CD14-positive monocyte (primary cell): ENCODE measurements around the gene CGB5. TPM values are rescaled to one million over a fixed set of nuclear protein-coding genes. Genes with fewer than 3 reads are reported as not detected.
A peak's percentile ranks its signal among the peaks of the same experiment; 100 is the strongest.

Experiments used
- DNase-seq, 3 donors: peaks; one replicate each; pipeline ENCODE4 v3.0.0-alpha.2; 2011 to 2022
- H2AFZ ChIP-seq: 2 replicates; pipeline ENCODE4 v1.6.0; 2012; ENCODE audit warnings: mild to moderate bottlenecking, low read depth, low read length, inconsistent platforms; ENCODE audit not compliant: insufficient read depth, poor library complexity, severe bottlenecking
- H3K27ac ChIP-seq, 2 donors: 1 replicate in 1 of 2; 2 replicates in 1 of 2; pipeline ENCODE4 v1.5.1; 2012 to 2013; ENCODE audit warnings: low read length in 2 of 2, control low read depth in 1 of 2, inconsistent platforms in 1 of 2, low read depth in 1 of 2, mild to moderate bottlenecking in 1 of 2
- H3K27me3 ChIP-seq, 2 donors: one replicate each; pipeline versions ENCODE4 v1.6.0 to v1.6.1; 2011 to 2013; ENCODE audit warnings: low read length in 2 of 2; ENCODE audit not compliant: control insufficient read depth in 2 of 2, insufficient read depth in 2 of 2
- H3K36me3 ChIP-seq, 2 donors: replicated peaks in 1 of 2; 1 replicate in 1 of 2; 2 replicates in 1 of 2; pipeline versions ENCODE4 v1.5.1 to v1.6.1; 2012 to 2013; ENCODE audit warnings: low read length in 2 of 2, control low read depth in 1 of 2, inconsistent platforms in 1 of 2, mild to moderate bottlenecking in 1 of 2; ENCODE audit not compliant: insufficient read depth in 2 of 2, control insufficient read depth in 1 of 2
- H3K4me1 ChIP-seq, 2 donors: 1 replicate in 1 of 2; 2 replicates in 1 of 2; pipeline versions ENCODE4 v1.5.1 to v1.6.1; 2012 to 2013; ENCODE audit warnings: low read length in 2 of 2, control low read depth in 1 of 2, inconsistent platforms in 1 of 2, mild to moderate bottlenecking in 1 of 2, moderate library complexity in 1 of 2; ENCODE audit not compliant: insufficient read depth in 2 of 2, control insufficient read depth in 1 of 2
- H3K4me2 ChIP-seq: replicated peaks from 2 replicates; pipeline ENCODE3; 2012; ENCODE audit warnings: low read length, moderate library complexity, mild to moderate bottlenecking; ENCODE audit not compliant: poor library complexity, severe bottlenecking; ENCODE audit errors: extremely low read depth
- H3K4me3 ChIP-seq, 3 experiments: fragments of 200-600 bp in 1 of 3; sonication (generic) in 1 of 3; replicated peaks in 1 of 3; 1 replicate in 2 of 3; 2 replicates in 1 of 3; pipeline ENCODE4 v1.5.1; 2011 to 2013; ENCODE audit warnings: low read length in 3 of 3, mild to moderate bottlenecking in 3 of 3, control low read depth in 2 of 3, low read depth in 2 of 3, inconsistent platforms in 1 of 3, moderate library complexity in 1 of 3
- H3K79me2 ChIP-seq: 2 replicates; pipeline ENCODE4 v1.6.0; 2012; ENCODE audit warnings: mild to moderate bottlenecking, control low read depth, inconsistent platforms, low read length, moderate library complexity; ENCODE audit not compliant: insufficient read depth
- H3K9ac ChIP-seq: 2 replicates; pipeline ENCODE4 v1.6.0; 2017; ENCODE audit warnings: low read length, mild to moderate bottlenecking; ENCODE audit not compliant: insufficient read depth, poor library complexity, severe bottlenecking
- H3K9me3 ChIP-seq, 2 donors: replicated peaks in 1 of 2; 1 replicate in 1 of 2; 2 replicates in 1 of 2; pipeline versions ENCODE4 v1.5.1 to v1.6.1; 2012 to 2013; ENCODE audit warnings: low read length in 2 of 2, control low read depth in 1 of 2; ENCODE audit not compliant: control insufficient read depth in 1 of 2, insufficient read depth in 1 of 2
- H4K20me1 ChIP-seq: 2 replicates; pipeline ENCODE4 v1.6.0; 2012; ENCODE audit warnings: mild to moderate bottlenecking, low read length, control low read depth, moderate library complexity; ENCODE audit not compliant: insufficient read depth
- H3K27ac Mint-ChIP-seq, 7 donors: one replicate each; pipeline ENCODE4 v1.8.0; 2020; ENCODE audit warnings: mild to moderate bottlenecking in 7 of 7, mixed read lengths in 7 of 7, moderate library complexity in 6 of 7, inconsistent platforms in 2 of 7
- H3K27me3 Mint-ChIP-seq, 3 donors: one replicate each; pipeline ENCODE4 v1.8.0; 2021 to 2022; ENCODE audit warnings: low read depth in 3 of 3, mild to moderate bottlenecking in 3 of 3, mixed read lengths in 3 of 3, moderate library complexity in 3 of 3, inconsistent platforms in 1 of 3
- H3K36me3 Mint-ChIP-seq, 2 donors: one replicate each; pipeline ENCODE4 v1.8.0; 2020; ENCODE audit warnings: mixed read lengths in 2 of 2, inconsistent platforms in 1 of 2, mild to moderate bottlenecking in 1 of 2
- H3K4me1 Mint-ChIP-seq: one replicate; pipeline ENCODE4 v1.8.0; 2020; ENCODE audit warnings: mild to moderate bottlenecking, mixed read lengths
- H3K4me3 Mint-ChIP-seq, 2 donors: one replicate each; pipeline ENCODE4 v1.8.0; 2020; ENCODE audit warnings: mild to moderate bottlenecking in 2 of 2, mixed read lengths in 2 of 2, moderate library complexity in 1 of 2
- H3K9me3 Mint-ChIP-seq, 7 donors: one replicate each; pipeline ENCODE4 v1.8.0; 2020 to 2022; ENCODE audit warnings: mixed read lengths in 7 of 7, mild to moderate bottlenecking in 6 of 7, moderate library complexity in 6 of 7, inconsistent platforms in 2 of 7
- WGBS: methylation state at CpG from one replicate; pipeline ENCODE4 v1.1.5; 2013; ENCODE audit warnings: missing lambda C conversion rate; ENCODE audit not compliant: insufficient coverage; 5-methylcytosine and 5-hydroxymethylcytosine counted together
- intact Hi-C, 2 donors: fragments of 100-400 bp; cut with micrococcal nuclease; formaldehyde crosslinking; loops; one replicate each; pipeline versions ENCODE4 v1.15.0 to v1.15.1; 2023
- polyA plus RNA-seq, 3 donors: library from polyadenylated mRNA; depleted of rRNA in 1 of 3; unstranded in 2 of 3; stranded (reverse) in 1 of 3; fragments of 300-500 nt in 2 of 3; fragments of >200 nt in 1 of 3; fragmentation: Illumina TruSeq in 2 of 3; gene quantifications; 1 replicate in 2 of 3; 2 replicates in 1 of 3; pipeline ENCODE4 v1.2.3, GENCODE V29; 2012 to 2021
- TF ChIP-seq, protein P1 (sequence below): fragments of 200-600 bp; IDR thresholded peaks from one replicate; pipeline ENCODE4 v1.8.0; 2022; ENCODE audit warnings: antibody characterized with exemption, mild to moderate bottlenecking

Gene CGB5
- polyA plus RNA-seq, 3 donors, result not detected

DNA sequence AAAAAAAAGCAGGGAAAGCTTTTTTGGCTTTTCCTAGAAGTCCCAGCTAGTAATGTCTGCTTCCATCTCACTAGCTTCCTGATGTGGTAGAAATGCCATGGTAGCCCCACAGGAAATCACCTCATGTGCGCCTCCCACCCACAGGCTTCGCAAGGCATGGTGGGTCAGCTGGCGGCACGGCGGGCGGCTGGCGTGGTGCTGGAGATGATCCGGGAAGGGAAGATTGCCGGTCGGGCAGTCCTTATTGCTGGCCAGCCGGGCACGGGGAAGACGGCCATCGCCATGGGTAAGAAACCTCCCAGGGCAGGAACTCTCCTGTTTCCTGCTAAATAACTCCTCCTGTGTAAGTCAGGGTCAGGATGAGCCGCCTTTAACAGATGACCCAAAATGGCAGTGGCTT is 39.5 kb upstream of the CGB5 start:
- intact Hi-C loops, result no loop called here

GRCh38 chr19:49004964-49005614 is 38.6 kb upstream of the CGB5 start:
- no peak overlapping the region for H3K27ac ChIP-seq
- H3K4me1 ChIP-seq, result no peaks in the 10 kb centered on the region
- Mint-ChIP-seq H3K27me3 (peaks cover 0 to 2% (median 2%) of the 10 kb centered on the region in 3 donors), H3K27ac (peak overlapping the region in 3 of 7 donors; percentile 25 to 46 (median 40)), H3K4me1 (no peaks in the 10 kb centered on the region), H3K9me3 (no peaks in the 10 kb centered on the region), H3K36me3 (peaks cover 45 to 76% of the 10 kb centered on the region in 2 donors), H3K4me3 (no peak overlapping the region)
- no peaks in the 10 kb centered on the region for H3K27me3 ChIP-seq
- H3K4me3 ChIP-seq, result no peak overlapping the region
- no peaks in the 10 kb centered on the region for H3K79me2 ChIP-seq
- no peaks in the 10 kb centered on the region for H4K20me1 ChIP-seq
- intact Hi-C loops, result no loop called here
- peaks cover 45 to 59% of the 10 kb centered on the region in 2 donors for H3K36me3 ChIP-seq
- no peak overlapping the region for H3K9ac ChIP-seq
- no peak for DNase-seq
- WGBS, result 97% methylated on average over 7 of the region's 7 CpGs
- TF ChIP-seq, protein P1, sequence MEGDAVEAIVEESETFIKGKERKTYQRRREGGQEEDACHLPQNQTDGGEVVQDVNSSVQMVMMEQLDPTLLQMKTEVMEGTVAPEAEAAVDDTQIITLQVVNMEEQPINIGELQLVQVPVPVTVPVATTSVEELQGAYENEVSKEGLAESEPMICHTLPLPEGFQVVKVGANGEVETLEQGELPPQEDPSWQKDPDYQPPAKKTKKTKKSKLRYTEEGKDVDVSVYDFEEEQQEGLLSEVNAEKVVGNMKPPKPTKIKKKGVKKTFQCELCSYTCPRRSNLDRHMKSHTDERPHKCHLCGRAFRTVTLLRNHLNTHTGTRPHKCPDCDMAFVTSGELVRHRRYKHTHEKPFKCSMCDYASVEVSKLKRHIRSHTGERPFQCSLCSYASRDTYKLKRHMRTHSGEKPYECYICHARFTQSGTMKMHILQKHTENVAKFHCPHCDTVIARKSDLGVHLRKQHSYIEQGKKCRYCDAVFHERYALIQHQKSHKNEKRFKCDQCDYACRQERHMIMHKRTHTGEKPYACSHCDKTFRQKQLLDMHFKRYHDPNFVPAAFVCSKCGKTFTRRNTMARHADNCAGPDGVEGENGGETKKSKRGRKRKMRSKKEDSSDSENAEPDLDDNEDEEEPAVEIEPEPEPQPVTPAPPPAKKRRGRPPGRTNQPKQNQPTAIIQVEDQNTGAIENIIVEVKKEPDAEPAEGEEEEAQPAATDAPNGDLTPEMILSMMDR, result no peak
- no peaks in the 10 kb centered on the region for H3K9me3 ChIP-seq
- no peak overlapping the region for H2AFZ ChIP-seq
- H3K4me2 ChIP-seq, result no peak overlapping the region

More for the DNA sequence above, 39.5 kb upstream of the CGB5 start:
- Histone ChIP-seq H3K4me1 (no peaks in the 10 kb centered on the region), H3K27me3 (no peaks in the 10 kb centered on the region), H3K79me2 (no peaks in the 10 kb centered on the region), H3K4me3 (no peak overlapping the region), H3K9me3 (no peaks in the 10 kb centered on the region), H3K4me2 (no peak overlapping the region), H3K36me3 (peaks cover 38 to 57% of the 10 kb centered on the region in 2 donors), H3K27ac (no peak overlapping the region), H3K9ac (no peak overlapping the region), H4K20me1 (no peaks in the 10 kb centered on the region), H2AFZ (no peak overlapping the region)
- no peak for DNase-seq
- H3K4me3 Mint-ChIP-seq, result no peak overlapping the region
- H3K36me3 Mint-ChIP-seq, result peaks cover 41 to 74% of the 10 kb centered on the region in 2 donors
- no peaks in the 10 kb centered on the region for H3K4me1 Mint-ChIP-seq
- H3K9me3 Mint-ChIP-seq, result no peaks in the 10 kb centered on the region
- no peak overlapping the region for H3K27ac Mint-ChIP-seq
- WGBS, result 99% methylated on average over 12 of the region's 15 CpGs
- H3K27me3 Mint-ChIP-seq, result peaks cover 0 to 2% (median 2%) of the 10 kb centered on the region in 3 donors
- TF ChIP-seq, protein P1, result no peak
